ENCODE results near the gene MID1.

Gene MID1

GRCh38 chrX:10477525-10477924 is 142.9 kb downstream of the MID1 start:
- TF ChIP-seq CTCF (conservative IDR thresholded peaks at IDR 0.05; ENCODE audit: control insufficient read depth, insufficient read depth, low read depth, low read length) = no peak

GRCh38 chrX:10474913-10475568 is 145.3 kb downstream of the MID1 start:
- no peak for TF ChIP-seq CTCF (conservative IDR thresholded peaks at IDR 0.05; ENCODE audit: control insufficient read depth, insufficient read depth, low read depth, low read length)

More at GRCh38 chrX:10477525-10477924, 142.9 kb downstream of the MID1 start:
- no peak overlapping the region for H3K4me3 ChIP-seq (ENCODE audit: control insufficient read depth, low read depth, low read length)
- no peak for DNase-seq (ENCODE audit: low read depth)

GRCh38 chrX:10474510-10474909 is 145.9 kb downstream of the MID1 start:
- no peak for TF ChIP-seq CTCF (conservative IDR thresholded peaks at IDR 0.05; ENCODE audit: control insufficient read depth, insufficient read depth, low read depth, low read length)
- DNase-seq (ENCODE audit: low read depth) = no peak
- no peak overlapping the region for H3K4me3 ChIP-seq (ENCODE audit: control insufficient read depth, low read depth, low read length)

More at GRCh38 chrX:10474913-10475568, 145.3 kb downstream of the MID1 start:
- H3K4me3 ChIP-seq (ENCODE audit: control insufficient read depth, low read depth, low read length) = no peak overlapping the region
- no peak for DNase-seq (ENCODE audit: low read depth)

- no peak for DNase-seq (ENCODE audit: low read depth)
- H3K4me3 ChIP-seq (ENCODE audit: control insufficient read depth, low read depth, low read length) = no peak overlapping the region
- no peak for TF ChIP-seq CTCF (conservative IDR thresholded peaks at IDR 0.05; ENCODE audit: control insufficient read depth, insufficient read depth, low read depth, low read length)
Observed at GRCh38 chrX:10471418-10471817, 149.0 kb downstream of the MID1 start.

GRCh38 chrX:10470009-10470408 is 150.4 kb downstream of the MID1 start:
- H3K4me3 ChIP-seq (ENCODE audit: control insufficient read depth, low read depth, low read length) = no peak overlapping the region
- no peak for DNase-seq (ENCODE audit: low read depth)
- TF ChIP-seq CTCF (conservative IDR thresholded peaks at IDR 0.05; ENCODE audit: control insufficient read depth, insufficient read depth, low read depth, low read length) = no peak

- DNase-seq (ENCODE audit: low read depth) = peak; percentile 29
- no peak overlapping the region for H3K4me3 ChIP-seq (ENCODE audit: control insufficient read depth, low read depth, low read length)
- no peak for TF ChIP-seq CTCF (conservative IDR thresholded peaks at IDR 0.05; ENCODE audit: control insufficient read depth, insufficient read depth, low read depth, low read length)
Observed at GRCh38 chrX:10467793-10468192, 152.6 kb downstream of the MID1 start.

Measured in fibroblast of mammary gland (primary cell).